Endometrial microvascular endothelial cells (primary cell): ENCODE data around the gene TRMT1. TPM values are rescaled to one million over a fixed set of nuclear protein-coding genes. Genes with fewer than 3 reads are reported as not detected.
"Not testable (repeated sequence)": the region's sequence is repeated elsewhere in the genome, so short reads cannot be mapped to it uniquely, and the experiment has no call there.

Source experiments
- in situ Hi-C: cut with HindIII; loops from 2 replicates; pipeline ENCODE4 v1.10.0; 2017; ENCODE audit warnings: low sequenced_read_pairs, low pct_unique_long_range_greater_than_20kb; ENCODE audit errors: inconsistent ontology term
- total RNA-seq: library from RNA; depleted of rRNA; stranded (reverse); fragments of >200 nt; gene quantifications from one replicate; pipeline ENCODE4 v1.2.3, GENCODE V29; 2015; ENCODE audit errors: inconsistent ontology term

The TRMT1 gene
- total RNA-seq = 53.1 TPM

DNA sequence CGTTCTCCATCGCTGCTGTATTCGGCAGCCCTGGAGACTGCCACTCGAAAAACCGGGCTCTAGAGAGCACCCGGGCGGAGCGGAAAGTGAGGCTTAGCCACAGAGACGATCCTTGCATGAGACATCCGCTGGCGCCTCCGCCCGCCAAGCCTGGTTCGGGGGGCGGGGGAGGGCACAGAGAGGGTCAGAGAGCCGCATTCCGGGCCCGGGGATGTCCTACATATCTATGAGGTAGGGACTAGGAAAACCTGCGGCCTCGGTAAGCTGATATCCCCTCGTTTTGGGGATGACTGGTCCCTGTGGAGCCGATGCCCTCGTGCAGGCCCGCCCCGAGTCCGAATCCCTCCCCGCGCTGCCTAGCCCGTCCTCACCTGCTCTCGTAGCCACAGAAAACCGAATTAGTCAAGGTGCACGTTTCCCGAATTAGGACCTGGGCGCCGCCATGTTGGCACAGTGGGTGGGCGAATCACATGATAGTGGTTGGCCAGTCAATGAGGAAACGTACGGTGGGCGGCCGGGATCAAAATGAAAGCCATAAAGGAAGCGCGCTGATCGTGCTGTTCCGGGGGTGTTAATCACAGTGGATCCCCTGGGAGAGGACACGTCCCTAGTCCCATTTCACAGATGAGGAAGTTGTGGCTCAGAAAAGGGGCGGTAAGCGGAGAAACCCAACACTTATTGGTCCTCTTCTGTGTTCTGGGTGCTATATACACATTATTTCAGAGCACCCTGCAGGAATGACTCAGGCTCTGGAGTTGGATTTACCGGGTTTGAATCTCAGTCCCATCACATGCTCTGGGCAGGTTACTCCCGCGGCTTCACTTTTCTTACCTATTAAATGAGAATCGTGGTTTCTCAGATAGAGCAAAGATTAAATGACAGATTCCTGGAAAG, at the start of gene TRMT1:
TSS of gene TRMT1 (minus strand) at position 459 of the 894 bp plus-strand sequence. CDS start at position 118, 341 bp downstream.
- in situ Hi-C loops = no loop called here

DNA sequence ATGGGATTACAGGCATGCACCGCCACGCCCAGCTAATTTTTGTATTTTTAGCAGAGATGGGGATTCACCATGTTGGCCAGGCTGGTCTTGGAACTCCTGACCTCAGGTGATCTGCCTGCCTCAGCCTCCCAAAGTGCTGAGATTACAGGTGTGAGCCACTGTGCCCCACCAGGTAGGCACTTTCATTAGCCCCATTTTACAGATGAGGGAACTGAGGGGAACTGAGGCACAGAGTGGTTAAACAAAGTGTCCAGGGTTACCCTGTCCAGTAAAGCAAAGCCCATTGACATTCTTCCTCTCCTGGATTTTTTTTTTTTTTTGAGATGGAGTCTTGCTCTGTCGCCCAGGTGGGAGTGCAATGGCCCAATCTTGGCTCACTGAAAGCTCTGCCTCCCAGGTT, 49.6 kb upstream of the TRMT1 start:
- in situ Hi-C loops = not testable (repeated sequence)

DNA sequence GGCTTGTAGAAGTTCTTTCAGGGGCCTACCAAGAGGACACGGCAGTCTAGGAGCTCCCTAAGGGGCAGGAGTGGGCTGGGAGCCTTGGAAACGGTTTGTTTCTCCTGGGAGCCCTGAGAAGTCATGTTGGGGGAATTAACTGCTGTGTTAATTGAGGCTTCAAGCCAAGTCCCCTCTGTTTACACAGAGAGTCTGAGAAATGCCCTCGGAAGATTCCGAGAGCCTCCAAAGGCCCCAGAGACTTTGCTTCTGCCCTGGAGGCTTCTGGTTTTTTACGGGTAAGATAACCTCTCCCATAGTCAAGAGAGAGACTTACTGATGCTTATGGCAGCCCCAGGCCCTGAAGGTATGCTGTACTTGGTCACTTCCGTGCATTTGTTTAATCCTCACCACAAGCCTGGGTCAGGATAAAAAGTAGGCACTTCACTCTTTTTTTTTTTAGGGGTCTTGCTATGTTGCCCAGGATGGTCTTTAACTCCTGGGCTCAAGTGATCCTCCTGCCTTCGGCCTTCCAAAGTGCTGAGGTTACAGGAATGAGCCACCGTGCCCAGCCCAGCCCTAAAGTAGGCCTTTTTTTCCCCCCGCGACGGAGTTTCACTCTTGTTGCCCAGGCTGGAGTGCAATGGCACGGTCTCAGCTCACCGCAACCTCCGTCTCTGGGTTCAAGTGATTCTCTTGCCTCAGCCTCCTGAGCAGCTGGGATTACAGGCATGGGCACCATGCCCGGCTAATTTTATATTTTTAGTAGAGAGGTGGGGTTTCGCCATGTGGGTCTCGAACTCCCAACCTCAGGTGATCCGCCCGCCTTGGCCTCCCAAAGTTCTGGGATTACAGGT, 48.8 kb upstream of the TRMT1 start:
- in situ Hi-C loops = no loop called here

DNA sequence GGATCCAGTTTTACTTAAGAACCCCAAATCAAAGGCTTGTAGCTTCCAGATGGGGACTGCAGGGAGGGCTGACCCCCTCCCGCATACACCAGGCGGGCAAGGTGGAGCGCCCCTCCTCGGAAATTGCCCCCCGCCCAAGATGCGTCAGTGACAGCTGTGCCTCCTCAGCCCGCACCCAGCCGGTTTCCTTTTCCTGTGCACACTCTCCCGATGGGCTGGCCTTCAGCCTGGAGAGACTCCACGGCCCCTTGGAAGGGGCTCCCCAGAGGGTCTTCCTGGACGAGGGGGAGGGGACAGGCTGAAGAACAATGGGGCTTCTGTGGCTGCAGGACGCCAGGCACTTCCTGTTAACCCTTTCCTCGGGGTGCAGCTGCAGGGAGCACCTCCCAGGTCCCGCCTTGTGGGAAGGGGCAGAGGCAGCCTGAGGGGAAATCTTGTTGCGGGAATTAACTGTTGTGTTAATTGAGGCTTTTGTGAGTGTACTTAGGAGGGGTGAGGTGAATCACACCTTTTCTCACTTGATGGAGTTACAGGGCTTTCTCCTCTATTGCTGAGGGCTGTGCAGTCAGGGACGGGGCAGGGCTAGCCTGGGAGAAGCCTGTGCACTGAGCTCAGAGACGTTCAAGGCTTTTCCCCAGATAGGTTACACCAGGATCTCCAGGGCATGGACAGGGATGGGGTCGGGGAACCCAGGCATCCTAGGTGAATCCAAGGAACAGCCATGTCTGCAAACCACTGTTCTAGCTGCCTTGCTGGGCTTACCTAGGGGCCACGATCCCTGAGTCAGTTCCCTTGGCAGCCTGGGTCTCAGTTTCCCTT, 48.0 kb upstream of the TRMT1 start:
- in situ Hi-C loops = no loop called here

DNA sequence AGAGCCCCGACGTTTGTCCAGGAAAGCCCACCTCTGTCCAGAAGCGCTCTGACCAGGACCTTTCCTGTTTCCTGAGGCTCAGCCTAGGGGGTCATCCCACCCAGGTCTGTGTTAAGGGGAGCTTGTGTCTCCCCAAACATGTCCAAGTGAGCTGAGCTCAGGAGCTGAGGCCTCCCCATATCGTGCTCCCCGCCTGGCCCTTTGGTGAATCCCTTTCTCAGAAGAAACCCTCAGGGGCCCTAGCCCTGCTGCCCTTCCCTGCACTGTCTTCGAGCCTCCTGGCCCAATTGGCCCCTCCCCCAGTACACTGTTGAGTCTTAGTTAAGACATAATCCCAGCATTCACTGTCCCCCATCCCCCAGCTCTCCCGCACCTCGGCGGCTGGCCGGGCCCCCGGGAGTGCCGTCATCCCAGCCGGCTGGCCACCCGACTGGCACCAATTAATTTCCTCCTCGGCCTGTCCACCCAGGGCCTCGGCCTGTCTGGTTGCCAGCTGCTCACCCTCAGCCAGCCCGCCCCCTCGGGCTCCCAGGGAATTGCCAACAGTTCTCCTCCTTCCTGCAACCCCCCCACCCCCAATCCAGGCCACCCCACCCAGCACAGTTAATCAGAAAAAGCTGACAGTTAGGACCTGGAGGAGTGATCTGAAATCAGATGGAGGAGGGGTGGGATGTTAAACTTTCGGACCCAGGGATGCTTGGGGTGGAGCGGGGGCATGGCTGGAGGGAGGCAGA, 47.2 kb upstream of the TRMT1 start:
- in situ Hi-C loops = no loop called here

DNA sequence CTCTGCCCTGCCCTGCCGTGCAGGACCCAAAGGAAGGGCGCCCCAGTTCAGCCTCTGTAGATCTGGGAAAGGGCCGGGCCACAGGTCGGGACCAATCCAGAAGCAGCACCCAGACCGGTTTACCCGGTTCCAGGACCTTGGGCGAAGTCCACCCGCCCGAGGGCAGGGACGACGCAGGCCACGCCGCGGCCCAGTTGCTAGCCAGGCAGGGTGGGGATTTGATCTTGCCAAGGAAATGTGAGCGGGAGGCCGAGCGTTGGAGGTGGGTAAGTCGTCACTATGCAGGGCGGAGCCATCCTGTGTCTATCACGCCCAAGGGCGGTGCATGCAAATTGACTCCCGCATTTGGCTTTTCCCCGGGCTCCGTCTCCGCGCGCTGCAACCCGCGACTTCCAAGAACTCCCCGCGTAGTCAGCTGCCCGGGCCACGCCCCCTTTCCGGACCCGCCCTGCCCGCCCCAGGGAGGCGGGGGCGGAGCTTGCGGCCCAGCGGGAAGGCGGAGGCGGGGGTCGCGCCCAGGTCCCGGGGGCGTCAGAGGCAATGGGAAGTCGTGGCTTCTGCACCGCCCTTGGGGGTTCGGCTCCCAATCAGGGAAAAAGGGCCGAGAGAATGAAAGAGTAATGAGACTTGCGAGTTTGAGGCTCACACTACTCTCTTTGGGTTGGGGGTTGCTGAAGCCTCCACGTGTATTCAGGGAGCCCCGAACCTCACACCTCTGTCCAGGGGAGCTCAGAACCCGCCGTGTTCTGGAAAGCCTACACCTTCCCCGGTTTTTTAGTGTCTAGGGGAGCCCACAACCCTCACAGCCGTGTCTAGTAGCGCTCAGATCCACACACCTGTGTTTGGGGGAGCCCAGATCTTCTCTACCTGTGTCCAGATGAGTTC, 46.4 kb upstream of the TRMT1 start:
- in situ Hi-C loops = no loop called here

DNA sequence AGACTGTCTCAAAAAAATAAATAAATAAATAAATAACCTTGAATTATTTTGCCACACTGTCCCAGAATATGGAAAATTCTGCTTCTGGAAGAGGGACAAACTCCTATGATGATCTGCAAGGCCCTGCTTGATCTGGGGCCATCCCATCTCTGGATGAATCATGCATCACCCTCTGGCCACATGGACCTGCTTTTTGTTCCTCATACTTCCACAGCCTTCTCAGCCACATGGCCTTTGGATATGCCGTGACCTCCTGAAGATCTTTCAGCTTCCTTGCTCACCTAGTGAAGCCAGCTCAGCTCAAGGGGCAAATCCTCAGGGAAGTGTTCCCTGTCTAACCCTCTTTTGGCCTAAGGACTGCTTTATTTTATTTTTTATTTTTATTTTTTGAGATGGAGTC, 44.0 kb upstream of the TRMT1 start:
- in situ Hi-C loops = no loop called here

DNA sequence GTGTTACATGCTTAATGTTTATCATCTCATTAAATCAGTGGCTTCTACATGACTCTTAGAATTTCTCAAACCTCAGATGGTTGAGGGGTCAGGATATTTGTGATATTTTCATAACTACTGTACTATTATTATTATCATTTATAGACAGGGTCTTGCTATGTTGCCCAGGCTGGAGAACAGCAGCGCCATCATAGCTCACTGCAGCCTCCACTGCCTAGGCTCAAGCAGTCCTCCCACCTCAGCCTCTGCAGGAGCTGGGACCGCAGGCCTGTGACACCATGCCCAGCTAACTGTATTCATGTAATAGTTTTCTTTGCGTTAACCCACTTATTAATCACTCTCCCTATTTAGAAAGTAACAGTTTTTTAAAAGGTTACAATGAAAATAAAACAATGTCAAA, 43.2 kb upstream of the TRMT1 start:
- in situ Hi-C loops = no loop called here

DNA sequence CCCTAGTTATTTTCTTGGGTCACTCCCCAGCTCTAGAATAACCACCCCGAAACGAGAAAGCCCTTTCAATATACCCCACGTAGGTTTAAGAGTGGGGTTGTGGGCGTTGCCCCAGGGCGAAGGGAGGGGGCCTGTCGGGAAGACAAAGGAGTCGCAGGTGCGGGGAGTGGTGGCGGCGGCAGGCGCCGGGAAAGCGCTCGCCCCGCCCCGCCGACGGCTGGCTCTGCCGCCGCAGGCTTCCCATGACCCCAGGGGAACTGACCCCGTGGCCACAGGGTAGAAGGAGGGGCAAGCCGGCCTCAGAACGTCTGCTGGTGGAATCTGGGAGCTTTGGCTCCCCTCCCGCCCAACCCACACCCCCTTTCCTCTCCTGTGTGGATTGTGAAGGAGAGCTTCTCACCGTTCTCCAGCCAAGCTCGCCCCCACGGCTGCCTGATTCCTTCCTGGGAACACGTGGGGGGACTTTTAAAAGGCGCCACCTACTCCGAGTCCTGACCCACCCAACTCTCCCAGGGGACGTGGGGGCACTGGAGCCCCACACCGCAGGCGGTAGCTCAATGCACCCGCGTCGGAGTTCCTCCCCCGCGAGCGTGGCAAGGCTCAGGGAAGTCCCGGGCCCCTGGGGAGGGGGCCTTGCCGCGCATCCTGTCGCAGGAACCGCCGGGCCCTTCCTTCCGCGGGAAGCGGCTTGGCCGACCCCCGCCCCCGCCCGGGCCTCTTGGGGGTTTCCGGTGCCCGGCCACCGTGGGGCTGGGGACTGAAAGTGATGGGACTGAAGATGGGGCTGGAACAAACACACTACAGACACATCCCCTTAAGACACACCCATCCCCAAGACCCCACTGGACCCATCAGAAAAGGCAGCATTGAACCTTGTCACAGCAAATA, 39.2 kb upstream of the TRMT1 start:
- in situ Hi-C loops = no loop called here

DNA sequence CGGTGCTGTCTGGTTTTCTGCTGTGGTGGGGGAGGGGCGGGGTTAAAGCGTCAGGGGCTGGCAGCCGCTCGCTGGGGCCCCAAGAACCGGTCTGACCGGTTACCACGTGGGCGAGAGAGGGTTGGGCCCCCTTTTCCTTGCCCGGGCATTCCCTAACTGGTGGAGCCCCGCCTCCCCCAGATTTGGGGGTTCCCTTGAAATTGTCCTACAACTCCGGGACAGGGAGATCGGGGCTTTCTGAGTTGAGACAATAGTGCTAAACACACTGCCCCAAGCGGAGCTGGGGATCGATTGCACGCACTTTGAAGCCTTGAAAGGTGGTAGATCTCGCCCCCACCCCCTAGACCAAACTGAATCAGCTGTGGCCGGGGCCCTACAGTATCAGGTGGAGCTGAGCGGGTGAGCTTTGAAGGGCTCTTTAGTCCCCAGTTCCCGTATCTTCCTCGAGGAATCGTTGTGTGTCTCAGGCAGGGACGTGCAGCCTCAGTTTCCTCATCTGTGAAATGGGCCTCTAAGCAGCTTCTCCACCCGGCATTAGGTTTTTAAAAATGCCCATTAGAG, 38.5 kb upstream of the TRMT1 start:
- in situ Hi-C loops = no loop called here

DNA sequence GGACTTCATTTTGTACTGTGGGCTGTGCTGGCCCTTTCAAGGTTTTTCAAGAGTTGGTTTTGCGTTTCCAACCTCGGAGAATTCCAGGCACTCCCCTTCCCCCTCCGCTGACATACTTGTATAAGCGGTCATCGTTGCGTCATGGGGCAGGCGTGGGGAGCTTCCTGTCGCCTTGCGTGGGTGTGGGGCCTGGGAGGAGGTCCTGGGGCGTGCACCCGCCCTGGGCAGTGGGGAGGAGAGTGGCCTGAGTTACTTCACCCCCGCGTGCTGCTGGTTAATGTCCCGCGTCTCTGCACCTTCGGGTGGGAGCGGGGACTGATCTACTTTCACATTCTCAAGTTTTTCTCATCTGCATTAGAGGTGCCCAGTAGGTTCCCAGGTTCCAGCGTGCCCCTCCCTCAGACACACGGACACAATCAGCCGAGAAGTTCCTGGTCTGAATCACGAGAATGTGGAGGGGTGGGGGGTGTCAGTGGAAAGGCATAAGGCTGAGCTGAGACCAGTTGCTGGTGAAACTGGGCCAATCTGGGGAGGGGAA, 37.8 kb upstream of the TRMT1 start:
- in situ Hi-C loops = no loop called here

DNA sequence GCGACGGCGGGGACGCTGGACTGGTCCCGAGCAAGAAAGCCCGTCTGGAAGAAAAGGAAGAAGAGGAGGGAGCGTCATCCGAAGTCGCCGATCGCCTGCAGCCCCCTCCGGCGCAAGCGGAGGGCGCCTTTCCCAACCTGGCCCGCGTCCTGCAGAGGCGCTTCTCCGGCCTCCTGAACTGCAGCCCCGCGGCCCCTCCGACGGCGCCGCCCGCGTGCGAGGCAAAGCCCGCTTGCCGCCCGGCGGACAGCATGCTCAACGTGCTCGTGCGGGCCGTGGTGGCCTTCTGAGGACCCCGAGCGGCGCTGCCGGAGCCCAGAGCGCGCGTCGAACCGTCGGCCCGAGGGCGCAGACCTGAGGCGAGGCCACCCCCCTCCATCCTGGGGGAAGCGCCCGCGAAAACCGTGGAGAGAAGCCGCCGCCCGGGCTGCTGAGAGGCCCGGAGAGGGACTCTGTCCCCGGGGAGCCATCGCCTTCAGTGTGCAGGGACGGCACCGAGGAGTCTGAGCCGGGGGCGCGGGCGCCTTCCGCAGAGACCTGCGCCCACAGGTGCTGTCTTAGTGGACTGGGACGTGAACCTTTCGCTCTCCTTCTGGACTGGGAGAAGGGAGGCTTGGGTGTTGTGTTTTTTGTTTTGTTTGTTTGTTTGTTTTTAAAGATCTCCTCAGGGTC, 37.2 kb upstream of the TRMT1 start:
- in situ Hi-C loops = no loop called here

DNA sequence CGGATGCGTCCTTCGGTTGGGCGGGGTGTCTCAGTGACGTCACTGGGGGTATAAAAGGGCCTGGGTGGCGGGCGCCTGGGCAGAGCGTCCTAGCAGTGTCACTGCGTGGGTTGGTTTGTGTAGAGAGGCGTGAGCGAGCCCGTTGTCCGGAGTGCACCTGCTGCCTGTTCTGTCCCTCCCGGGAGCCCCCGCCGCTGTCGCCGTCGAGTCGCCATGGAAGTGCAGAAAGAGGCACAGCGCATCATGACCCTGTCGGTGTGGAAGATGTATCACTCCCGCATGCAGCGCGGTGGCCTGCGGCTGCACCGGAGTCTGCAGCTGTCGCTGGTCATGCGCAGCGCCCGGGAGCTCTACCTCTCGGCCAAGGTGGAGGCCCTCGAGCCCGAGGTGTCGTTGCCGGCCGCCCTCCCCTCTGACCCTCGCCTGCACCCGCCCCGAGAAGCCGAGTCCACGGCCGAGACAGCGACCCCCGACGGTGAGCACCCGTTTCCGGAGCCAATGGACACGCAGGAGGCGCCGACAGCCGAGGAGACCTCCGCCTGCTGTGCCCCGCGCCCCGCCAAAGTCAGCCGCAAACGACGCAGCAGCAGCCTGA, 36.5 kb upstream of the TRMT1 start:
- in situ Hi-C loops = no loop called here

DNA sequence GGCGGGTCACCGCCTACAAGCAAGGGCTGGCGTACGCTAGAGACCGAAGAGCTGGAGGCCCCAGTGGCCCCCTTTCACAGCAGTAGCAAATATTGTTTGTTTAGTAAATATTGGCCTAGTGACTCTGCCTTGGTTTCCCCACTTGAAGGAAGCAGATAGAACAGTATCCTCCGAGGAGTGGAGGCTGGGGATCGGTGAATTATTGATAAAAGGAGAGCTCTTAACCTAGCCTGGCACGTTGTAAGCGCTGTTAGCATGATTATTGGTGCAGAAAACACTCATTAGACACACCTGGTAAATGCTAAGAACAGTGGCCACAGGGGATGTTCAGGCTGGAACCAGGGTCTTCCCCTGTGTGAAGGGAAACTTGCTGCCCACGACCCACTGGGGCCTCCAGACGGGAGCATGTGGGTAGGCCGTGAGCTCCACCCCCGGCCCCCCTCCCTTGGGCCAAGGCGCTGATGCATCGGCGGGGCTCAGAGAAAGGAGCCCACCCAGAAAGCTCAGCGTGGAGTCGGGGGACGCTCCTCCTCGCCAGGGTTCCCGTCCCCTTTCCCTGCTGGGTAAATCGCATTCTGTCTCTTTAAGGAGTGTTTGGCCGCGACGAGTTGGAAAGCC, 35.9 kb upstream of the TRMT1 start:
- in situ Hi-C loops = no loop called here
